PC-3 (cell line): ENCODE results near the gene MAN2C1.

Source experiments
- EZH2 ChIP-seq: fragments of 300-600 bp; sonication (generic); IDR thresholded peaks from one replicate; pipeline ENCODE4 v1.6.1; 2017; ENCODE audit warnings: antibody characterized with exemption, mild to moderate bottlenecking, low read length; ENCODE audit not compliant: unreplicated experiment
- TF ChIP-seq, protein P1 (sequence below): fragments of 300-600 bp; sonication (generic); conservative IDR thresholded peaks from 2 replicates; pipeline ENCODE4 v1.5.1; 2017; ENCODE audit warnings: antibody characterized with exemption, low read depth, mild to moderate bottlenecking, low read length

DNA sequence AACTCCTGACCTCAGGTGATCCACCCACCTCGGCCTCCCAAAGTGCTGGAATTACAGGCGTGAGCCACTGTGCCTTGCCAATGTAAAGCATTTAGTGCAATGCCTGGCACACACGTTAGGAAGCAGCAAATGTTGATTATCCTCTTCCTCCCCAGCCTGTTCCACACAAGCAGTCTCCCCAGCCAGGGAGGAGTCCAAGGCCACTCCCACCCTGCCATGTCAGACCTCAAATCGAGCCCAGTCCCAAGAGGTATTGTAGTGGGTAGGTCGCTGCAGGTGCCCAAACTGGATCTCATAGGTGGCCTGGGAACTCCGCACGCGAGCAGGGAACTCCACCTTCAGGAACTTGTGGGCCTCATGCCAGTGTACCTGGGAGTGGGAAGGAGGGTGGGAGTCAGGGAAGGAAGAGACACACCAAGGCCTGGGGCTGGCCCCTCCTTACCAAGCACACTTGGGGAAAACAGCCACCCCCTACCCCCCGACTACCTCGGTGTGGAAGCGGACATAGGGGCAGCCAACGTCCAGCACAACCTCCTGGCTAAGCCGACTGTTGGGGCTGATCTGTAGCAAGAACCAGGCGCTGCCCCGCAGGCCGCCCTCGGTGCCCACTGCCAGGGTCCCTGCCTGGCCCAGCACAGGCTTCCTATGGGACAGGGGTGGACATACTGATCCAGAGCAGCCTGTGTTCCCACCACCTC is 10.3 kb downstream of the MAN2C1 start:
- TF ChIP-seq, protein P1, sequence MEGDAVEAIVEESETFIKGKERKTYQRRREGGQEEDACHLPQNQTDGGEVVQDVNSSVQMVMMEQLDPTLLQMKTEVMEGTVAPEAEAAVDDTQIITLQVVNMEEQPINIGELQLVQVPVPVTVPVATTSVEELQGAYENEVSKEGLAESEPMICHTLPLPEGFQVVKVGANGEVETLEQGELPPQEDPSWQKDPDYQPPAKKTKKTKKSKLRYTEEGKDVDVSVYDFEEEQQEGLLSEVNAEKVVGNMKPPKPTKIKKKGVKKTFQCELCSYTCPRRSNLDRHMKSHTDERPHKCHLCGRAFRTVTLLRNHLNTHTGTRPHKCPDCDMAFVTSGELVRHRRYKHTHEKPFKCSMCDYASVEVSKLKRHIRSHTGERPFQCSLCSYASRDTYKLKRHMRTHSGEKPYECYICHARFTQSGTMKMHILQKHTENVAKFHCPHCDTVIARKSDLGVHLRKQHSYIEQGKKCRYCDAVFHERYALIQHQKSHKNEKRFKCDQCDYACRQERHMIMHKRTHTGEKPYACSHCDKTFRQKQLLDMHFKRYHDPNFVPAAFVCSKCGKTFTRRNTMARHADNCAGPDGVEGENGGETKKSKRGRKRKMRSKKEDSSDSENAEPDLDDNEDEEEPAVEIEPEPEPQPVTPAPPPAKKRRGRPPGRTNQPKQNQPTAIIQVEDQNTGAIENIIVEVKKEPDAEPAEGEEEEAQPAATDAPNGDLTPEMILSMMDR = no peak
- no peak for TF ChIP-seq EZH2
